ENCODE measurements around the gene SOBP. TPM values are rescaled to one million over a fixed set of nuclear protein-coding genes. Genes with fewer than 3 reads are reported as not detected.

Gene SOBP
- total and polyA plus RNA-seq, 2 donors (not counting 1 experiment from before 2014, with no cell fraction given) = 2.7 to 6.3 TPM

GRCh38 chr6:107535626-107536025 lies 45.7 kb downstream of the SOBP start:
- no peak overlapping the region for H3K4me2 ChIP-seq (ENCODE audit: extremely low read depth, insufficient read depth, low read length)
- no peaks in the 10 kb centered on the region for H3K79me2 ChIP-seq (ENCODE audit: control insufficient read depth, insufficient read depth, low read length)
- no peaks in the 10 kb centered on the region for H4K20me1 ChIP-seq (ENCODE audit: control insufficient read depth, extremely low read depth, insufficient read depth, low read length)
- peaks cover 2% of the 10 kb centered on the region for H3K36me3 ChIP-seq (ENCODE audit: control insufficient read depth, insufficient read depth, low read length)
- no peak for DNase-seq (ENCODE audit: low read depth in 2 of 2)
- no peak for TF ChIP-seq CTCF (conservative IDR thresholded peaks at IDR 0.05 in 1 of 2, IDR thresholded peaks at IDR 0.05 in 1 of 2; ENCODE audit: low read depth in 1 of 2, low read length in 2 of 2)
- no peak for TF ChIP-seq EZH2 (IDR thresholded peaks at IDR 0.05; ENCODE audit: low read length, missing control alignments)
- no peaks in the 10 kb centered on the region for H3K27me3 ChIP-seq (ENCODE audit: control insufficient read depth, insufficient read depth, low read length)
- H3K4me3 ChIP-seq (replicated peaks in 1 of 4; ENCODE audit: control extremely low read depth in 1 of 4, insufficient read depth in 1 of 4, low read depth in 3 of 4, low read length in 4 of 4) = no peak overlapping the region
- H3K9me3 ChIP-seq (ENCODE audit: control insufficient read depth, insufficient read depth, low read depth, low read length) = no peaks in the 10 kb centered on the region
- no peak overlapping the region for H3K27ac ChIP-seq (ENCODE audit: insufficient read depth, low read length)
- H2AFZ ChIP-seq (ENCODE audit: low read length) = no peak overlapping the region
- no peak overlapping the region for H3K9ac ChIP-seq (ENCODE audit: insufficient read depth, low read length)
- no peaks in the 10 kb centered on the region for H3K4me1 ChIP-seq (ENCODE audit: control insufficient read depth, extremely low read depth, insufficient read depth, low read length)

DNA sequence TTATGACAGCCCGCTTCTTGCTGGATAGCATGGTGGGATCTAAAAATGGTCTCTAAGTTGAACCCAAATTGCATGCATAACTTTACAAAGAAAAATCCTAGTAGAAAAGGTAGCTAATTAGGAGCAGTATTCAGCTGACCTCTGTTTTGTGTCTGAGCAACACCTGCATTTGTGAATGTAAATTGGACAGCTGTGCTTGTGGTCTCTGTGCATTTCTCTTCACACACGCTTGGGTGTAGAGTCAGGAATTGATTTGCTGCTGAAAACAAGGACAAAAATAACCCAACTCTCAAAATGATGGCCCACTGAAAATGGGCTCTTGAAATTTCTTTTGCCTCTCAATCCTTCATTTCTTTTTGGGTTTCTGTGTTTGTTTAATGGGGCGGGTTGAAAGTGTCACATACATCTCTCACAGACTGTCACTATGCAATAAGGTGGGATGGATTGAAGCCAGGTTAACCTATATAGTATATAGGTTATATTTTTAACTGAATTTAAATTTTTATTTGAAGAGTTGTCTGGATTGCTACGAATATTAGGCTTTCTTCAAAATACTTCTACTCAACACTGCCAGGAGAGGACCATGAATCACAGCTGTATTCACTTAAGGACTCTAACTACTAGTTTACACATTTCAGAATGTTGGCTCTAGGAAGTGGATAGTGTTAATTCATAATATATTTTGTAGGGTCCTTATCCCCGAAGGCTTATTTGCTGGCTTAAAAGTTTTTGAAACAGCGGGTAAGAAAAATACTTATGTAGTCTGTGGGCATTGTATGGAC lies 46.5 kb downstream of the SOBP start:
- H4K20me1 ChIP-seq (ENCODE audit: control insufficient read depth, extremely low read depth, insufficient read depth, low read length) = no peaks in the 10 kb centered on the region
- TF ChIP-seq EZH2 (IDR thresholded peaks at IDR 0.05; ENCODE audit: low read length, missing control alignments) (no peak), CTCF (conservative IDR thresholded peaks at IDR 0.05 in 1 of 2, IDR thresholded peaks at IDR 0.05 in 1 of 2; ENCODE audit: low read depth in 1 of 2, low read length in 2 of 2) (no peak)
- no peak overlapping the region for H3K4me2 ChIP-seq (ENCODE audit: extremely low read depth, insufficient read depth, low read length)
- peaks cover 2% of the 10 kb centered on the region for H3K36me3 ChIP-seq (ENCODE audit: control insufficient read depth, insufficient read depth, low read length)
- no peak for DNase-seq (ENCODE audit: low read depth in 2 of 2)
- no peak overlapping the region for H2AFZ ChIP-seq (ENCODE audit: low read length)
- H3K27ac ChIP-seq (ENCODE audit: insufficient read depth, low read length) = no peak overlapping the region
- no peaks in the 10 kb centered on the region for H3K4me1 ChIP-seq (ENCODE audit: control insufficient read depth, extremely low read depth, insufficient read depth, low read length)
- no peaks in the 10 kb centered on the region for H3K27me3 ChIP-seq (ENCODE audit: control insufficient read depth, insufficient read depth, low read length)
- H3K9me3 ChIP-seq (ENCODE audit: control insufficient read depth, insufficient read depth, low read depth, low read length) = no peaks in the 10 kb centered on the region
- H3K9ac ChIP-seq (ENCODE audit: insufficient read depth, low read length) = no peak overlapping the region
- no peaks in the 10 kb centered on the region for H3K79me2 ChIP-seq (ENCODE audit: control insufficient read depth, insufficient read depth, low read length)
- no peak overlapping the region for H3K4me3 ChIP-seq (replicated peaks in 1 of 4; ENCODE audit: control extremely low read depth in 1 of 4, insufficient read depth in 1 of 4, low read depth in 3 of 4, low read length in 4 of 4)

DNA sequence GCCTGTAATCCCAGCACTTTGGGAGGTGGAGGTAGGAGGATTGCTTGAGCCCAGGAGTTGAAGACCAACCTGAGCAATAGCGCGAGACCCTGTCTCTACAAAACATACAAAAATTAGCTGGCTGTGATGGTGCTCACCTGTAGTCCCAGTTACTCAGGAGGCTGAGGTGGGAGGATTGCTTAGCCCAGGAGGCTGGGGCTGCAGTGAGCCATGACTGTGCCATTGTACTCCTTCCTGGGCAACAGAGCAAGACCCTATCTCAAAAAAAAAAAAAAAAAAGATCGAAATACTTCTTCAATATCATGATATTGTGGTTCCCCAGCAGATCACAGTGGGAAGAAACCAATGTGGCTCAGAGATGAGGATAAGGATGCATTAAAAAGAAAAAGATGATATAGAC lies 47.6 kb downstream of the SOBP start:
- no peaks in the 10 kb centered on the region for H3K9me3 ChIP-seq (ENCODE audit: control insufficient read depth, insufficient read depth, low read depth, low read length)
- H3K4me3 ChIP-seq (replicated peaks in 1 of 4; ENCODE audit: control extremely low read depth in 1 of 4, insufficient read depth in 1 of 4, low read depth in 3 of 4, low read length in 4 of 4) = no peak overlapping the region
- peaks cover 2% of the 10 kb centered on the region for H3K36me3 ChIP-seq (ENCODE audit: control insufficient read depth, insufficient read depth, low read length)
- no peak for DNase-seq (ENCODE audit: low read depth in 2 of 2)
- no peaks in the 10 kb centered on the region for H3K4me1 ChIP-seq (ENCODE audit: control insufficient read depth, extremely low read depth, insufficient read depth, low read length)
- H2AFZ ChIP-seq (ENCODE audit: low read length) = no peak overlapping the region
- H3K27ac ChIP-seq (ENCODE audit: insufficient read depth, low read length) = no peak overlapping the region
- no peak overlapping the region for H3K9ac ChIP-seq (ENCODE audit: insufficient read depth, low read length)
- no peak overlapping the region for H3K4me2 ChIP-seq (ENCODE audit: extremely low read depth, insufficient read depth, low read length)
- TF ChIP-seq CTCF (conservative IDR thresholded peaks at IDR 0.05 in 1 of 2, IDR thresholded peaks at IDR 0.05 in 1 of 2; ENCODE audit: low read depth in 1 of 2, low read length in 2 of 2) (no peak), EZH2 (IDR thresholded peaks at IDR 0.05; ENCODE audit: low read length, missing control alignments) (no peak)
- no peaks in the 10 kb centered on the region for H3K27me3 ChIP-seq (ENCODE audit: control insufficient read depth, insufficient read depth, low read length)
- H4K20me1 ChIP-seq (ENCODE audit: control insufficient read depth, extremely low read depth, insufficient read depth, low read length) = no peaks in the 10 kb centered on the region
- H3K79me2 ChIP-seq (ENCODE audit: control insufficient read depth, insufficient read depth, low read length) = no peaks in the 10 kb centered on the region
